ENCODE data around the gene CCDC187.

- TF ChIP-seq, protein P1, sequence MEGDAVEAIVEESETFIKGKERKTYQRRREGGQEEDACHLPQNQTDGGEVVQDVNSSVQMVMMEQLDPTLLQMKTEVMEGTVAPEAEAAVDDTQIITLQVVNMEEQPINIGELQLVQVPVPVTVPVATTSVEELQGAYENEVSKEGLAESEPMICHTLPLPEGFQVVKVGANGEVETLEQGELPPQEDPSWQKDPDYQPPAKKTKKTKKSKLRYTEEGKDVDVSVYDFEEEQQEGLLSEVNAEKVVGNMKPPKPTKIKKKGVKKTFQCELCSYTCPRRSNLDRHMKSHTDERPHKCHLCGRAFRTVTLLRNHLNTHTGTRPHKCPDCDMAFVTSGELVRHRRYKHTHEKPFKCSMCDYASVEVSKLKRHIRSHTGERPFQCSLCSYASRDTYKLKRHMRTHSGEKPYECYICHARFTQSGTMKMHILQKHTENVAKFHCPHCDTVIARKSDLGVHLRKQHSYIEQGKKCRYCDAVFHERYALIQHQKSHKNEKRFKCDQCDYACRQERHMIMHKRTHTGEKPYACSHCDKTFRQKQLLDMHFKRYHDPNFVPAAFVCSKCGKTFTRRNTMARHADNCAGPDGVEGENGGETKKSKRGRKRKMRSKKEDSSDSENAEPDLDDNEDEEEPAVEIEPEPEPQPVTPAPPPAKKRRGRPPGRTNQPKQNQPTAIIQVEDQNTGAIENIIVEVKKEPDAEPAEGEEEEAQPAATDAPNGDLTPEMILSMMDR (optimal IDR thresholded peaks at IDR 0.05 in 1 of 3, IDR thresholded peaks at IDR 0.05 in 1 of 3, conservative IDR thresholded peaks at IDR 0.05 in 1 of 3; ENCODE audit: extremely low read depth in 1 of 3, insufficient read depth in 2 of 3, low read length in 3 of 3): no peak
- no peak for TF ChIP-seq EZH2 (IDR thresholded peaks at IDR 0.05; ENCODE audit: low read length)
These were observed 42.2 kb upstream of the CCDC187 start for GRCh38 chr9:136346157-136346481.
